BE2C (cell line): ENCODE measurements around the gene FABP1.

Experiments
- DNase-seq: peaks from one replicate; pipeline ENCODE4 v3.0.0-alpha.2; 2020
- H3K27me3 ChIP-seq: fragments of 250-450 bp; sonication (Bioruptor Pico); 2 replicates; pipeline ENCODE4 v1.5.1; 2020; ENCODE audit warnings: mild to moderate bottlenecking
- H3K36me3 ChIP-seq: fragments of 250-450 bp; sonication (Bioruptor Pico); 2 replicates; pipeline ENCODE4 v1.5.1; 2020; ENCODE audit warnings: mild to moderate bottlenecking
- H3K4me1 ChIP-seq: fragments of 250-450 bp; sonication (Bioruptor Pico); 2 replicates; pipeline ENCODE4 v1.5.1; 2020
- H3K4me3 ChIP-seq: 2 replicates; pipeline ENCODE4 v1.5.1; 2011; ENCODE audit warnings: low read depth, low read length
- H3K9me3 ChIP-seq: fragments of 250-450 bp; sonication (Bioruptor Pico); 2 replicates; pipeline ENCODE4 v1.5.1; 2020
- CTCF ChIP-seq: IDR thresholded peaks from 2 replicates; pipeline ENCODE4 v1.5.1; 2012; ENCODE audit warnings: mild to moderate bottlenecking, low read depth, low read length

FABP1 gene

DNA sequence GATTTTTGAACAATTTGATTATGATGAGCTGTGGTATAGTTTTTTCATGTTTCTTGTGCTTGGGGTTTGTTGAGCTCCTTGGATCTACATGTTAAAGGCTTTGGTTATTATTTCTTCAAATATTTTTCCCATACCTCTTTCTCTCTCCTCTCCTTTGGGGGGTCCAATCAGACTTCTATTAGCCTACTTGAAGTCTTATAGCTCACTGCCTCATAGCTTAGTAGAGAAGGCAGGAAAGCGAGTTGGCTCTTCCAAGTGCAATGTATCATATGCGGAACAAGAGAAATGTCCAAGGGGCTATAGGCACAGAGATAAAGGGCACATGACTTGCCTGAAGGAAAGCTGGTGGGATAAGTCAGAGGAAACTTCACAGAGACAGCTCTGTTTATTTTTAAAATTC lies 14.1 kb upstream of the FABP1 start:
- Histone ChIP-seq H3K36me3 (no peaks in the 10 kb centered on the region), H3K9me3 (no peaks in the 10 kb centered on the region), H3K4me1 (no peaks in the 10 kb centered on the region), H3K4me3 (no peak overlapping the region), H3K27me3 (no peaks in the 10 kb centered on the region)
- DNase-seq = no peak
- no peak for TF ChIP-seq CTCF

DNA sequence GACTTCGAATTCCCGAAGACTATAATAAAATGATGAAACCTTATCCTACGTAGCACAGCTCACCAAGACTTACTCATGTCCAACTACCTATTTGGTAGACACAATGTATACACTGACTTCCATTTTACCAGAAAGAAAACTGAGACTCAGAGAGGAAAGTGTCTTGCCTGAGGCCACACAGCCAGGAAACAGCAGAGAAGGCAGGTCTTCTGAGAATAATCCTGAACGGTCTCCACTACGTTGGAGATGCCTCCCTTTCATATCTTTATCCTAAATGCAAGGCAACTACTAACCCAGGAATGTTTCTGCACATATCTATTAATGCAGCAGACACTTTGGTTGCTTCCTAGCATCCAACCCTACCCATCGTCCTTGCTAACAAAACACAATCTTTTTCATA lies 11.9 kb upstream of the FABP1 start:
- no peaks in the 10 kb centered on the region for H3K9me3 ChIP-seq
- no peak for TF ChIP-seq CTCF

GRCh38 chr2:88139203-88139702 lies 11.4 kb upstream of the FABP1 start:
- Histone ChIP-seq H3K27me3 (no peaks in the 10 kb centered on the region), H3K9me3 (no peaks in the 10 kb centered on the region), H3K4me3 (no peak overlapping the region), H3K36me3 (no peaks in the 10 kb centered on the region), H3K4me1 (no peaks in the 10 kb centered on the region)
- TF ChIP-seq CTCF = no peak
- no peak for DNase-seq

More for the DNA sequence above, 11.9 kb upstream of the FABP1 start:
- H3K4me3 ChIP-seq = no peak overlapping the region
- no peaks in the 10 kb centered on the region for H3K4me1 ChIP-seq
- no peak for DNase-seq
- H3K27me3 ChIP-seq = no peaks in the 10 kb centered on the region
- no peaks in the 10 kb centered on the region for H3K36me3 ChIP-seq

DNA sequence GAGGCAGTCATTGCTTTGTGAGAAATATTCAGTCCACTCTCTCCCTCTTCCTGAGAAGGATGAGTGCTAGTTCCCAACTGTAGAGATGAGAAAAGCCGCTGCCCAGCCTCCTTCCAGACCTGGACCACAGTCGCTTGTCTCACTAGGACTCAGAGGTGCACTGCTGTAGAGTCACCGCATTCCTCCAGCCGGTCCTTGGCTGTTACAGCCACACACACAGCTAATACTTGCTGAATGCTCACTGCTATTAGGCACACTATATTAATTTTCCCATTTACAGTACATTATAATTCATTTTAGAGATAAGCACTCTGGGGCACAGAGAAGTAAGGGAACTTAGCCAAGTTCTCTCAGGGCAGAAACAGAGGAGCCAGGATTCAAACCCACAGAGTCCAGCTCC lies 10.0 kb upstream of the FABP1 start:
- no peak for TF ChIP-seq CTCF
- no peaks in the 10 kb centered on the region for H3K9me3 ChIP-seq
- H3K4me3 ChIP-seq = no peak overlapping the region
- H3K27me3 ChIP-seq = no peaks in the 10 kb centered on the region
- no peaks in the 10 kb centered on the region for H3K36me3 ChIP-seq
- no peaks in the 10 kb centered on the region for H3K4me1 ChIP-seq
- no peak for DNase-seq

GRCh38 chr2:88136817-88137216 lies 9.0 kb upstream of the FABP1 start:
- TF ChIP-seq CTCF = no peak
- Histone ChIP-seq H3K4me1 (no peaks in the 10 kb centered on the region), H3K27me3 (no peaks in the 10 kb centered on the region), H3K9me3 (no peaks in the 10 kb centered on the region), H3K36me3 (no peaks in the 10 kb centered on the region), H3K4me3 (no peak overlapping the region)
- no peak for DNase-seq

GRCh38 chr2:88133875-88134274 lies 6.0 kb upstream of the FABP1 start:
- DNase-seq = no peak
- no peaks in the 10 kb centered on the region for H3K9me3 ChIP-seq
- H3K4me1 ChIP-seq = no peaks in the 10 kb centered on the region
- H3K4me3 ChIP-seq = no peak overlapping the region
- H3K27me3 ChIP-seq = no peaks in the 10 kb centered on the region
- H3K36me3 ChIP-seq = no peaks in the 10 kb centered on the region
- no peak for TF ChIP-seq CTCF
